ENCODE data around the gene L3HYPDH.

The L3HYPDH gene

GRCh38 chr14:59492384-59492783, 8.2 kb upstream of the L3HYPDH start:
- TF ChIP-seq CTCF (IDR thresholded peaks at IDR 0.05; ENCODE audit: low read length, missing control alignments) = no peak
- DNase-seq (ENCODE audit: low read depth) = no peak
- H3K4me3 ChIP-seq (replicated peaks; ENCODE audit: low read depth, low read length) = no peak overlapping the region

- H3K4me3 ChIP-seq (replicated peaks; ENCODE audit: low read depth, low read length) = no peak overlapping the region
- no peak for DNase-seq (ENCODE audit: low read depth)
- no peak for TF ChIP-seq CTCF (IDR thresholded peaks at IDR 0.05; ENCODE audit: low read length, missing control alignments)
Observed at GRCh38 chr14:59490756-59491155, 6.5 kb upstream of the L3HYPDH start.

- H3K4me3 ChIP-seq (replicated peaks; ENCODE audit: low read depth, low read length) = peak overlapping the region; percentile 77
- peak; percentile 36 for DNase-seq (ENCODE audit: low read depth)
- TF ChIP-seq CTCF (IDR thresholded peaks at IDR 0.05; ENCODE audit: low read length, missing control alignments) = no peak
Observed at GRCh38 chr14:59484639-59485175, 499 bp upstream of the L3HYPDH start.

GRCh38 chr14:59483363-59483762, 845 bp downstream of the L3HYPDH start:
- H3K4me3 ChIP-seq (replicated peaks; ENCODE audit: low read depth, low read length) = peak overlapping the region; percentile 77
- DNase-seq (ENCODE audit: low read depth) = peak; percentile 72
- TF ChIP-seq CTCF (IDR thresholded peaks at IDR 0.05; ENCODE audit: low read length, missing control alignments) = no peak

GRCh38 chr14:59482541-59483331, 1.5 kb downstream of the L3HYPDH start:
- DNase-seq (ENCODE audit: low read depth) = peak; percentile 90
- peak overlapping the region; percentile 77 for H3K4me3 ChIP-seq (replicated peaks; ENCODE audit: low read depth, low read length)
- no peak for TF ChIP-seq CTCF (IDR thresholded peaks at IDR 0.05; ENCODE audit: low read length, missing control alignments)

- H3K4me3 ChIP-seq (replicated peaks; ENCODE audit: low read depth, low read length) = peak overlapping the region; percentile 77
- TF ChIP-seq CTCF (IDR thresholded peaks at IDR 0.05; ENCODE audit: low read length, missing control alignments) = no peak
- peak; percentile 83 for DNase-seq (ENCODE audit: low read depth)
Observed at GRCh38 chr14:59481871-59482540, 2.2 kb downstream of the L3HYPDH start.

Data from fibroblast of pulmonary artery (primary cell).